ENCODE data around the gene GDPD4. TPM values are rescaled to one million over a fixed set of nuclear protein-coding genes. Genes with fewer than 3 reads are reported as not detected.

The GDPD4 gene
- total RNA-seq, 1 donor: 0.43 TPM

- H3K4me3 ChIP-seq (ENCODE audit: low read depth, low read length): no peak overlapping the region
- TF ChIP-seq CTCF (IDR thresholded peaks at IDR 0.05; ENCODE audit: insufficient read depth, low read depth, low read length): no peak
- no peak for DNase-seq (ENCODE audit: low read depth)
Observed at GRCh38 chr11:77232242-77232641, 69.2 kb downstream of the GDPD4 start.

- DNase-seq (ENCODE audit: low read depth): no peak
- H3K4me3 ChIP-seq (ENCODE audit: low read depth, low read length): no peak overlapping the region
- TF ChIP-seq CTCF (IDR thresholded peaks at IDR 0.05; ENCODE audit: insufficient read depth, low read depth, low read length): no peak
Observed at GRCh38 chr11:77231800-77232199, 69.7 kb downstream of the GDPD4 start.

- no peak for TF ChIP-seq CTCF (IDR thresholded peaks at IDR 0.05; ENCODE audit: insufficient read depth, low read depth, low read length)
- H3K4me3 ChIP-seq (ENCODE audit: low read depth, low read length): no peak overlapping the region
- no peak for DNase-seq (ENCODE audit: low read depth)
Observed at GRCh38 chr11:77230878-77231605, 70.4 kb downstream of the GDPD4 start.

- no peak overlapping the region for H3K4me3 ChIP-seq (ENCODE audit: low read depth, low read length)
- no peak for DNase-seq (ENCODE audit: low read depth)
- TF ChIP-seq CTCF (IDR thresholded peaks at IDR 0.05; ENCODE audit: insufficient read depth, low read depth, low read length): no peak
Observed at GRCh38 chr11:77223797-77224196, 77.7 kb downstream of the GDPD4 start.

- TF ChIP-seq CTCF (IDR thresholded peaks at IDR 0.05; ENCODE audit: insufficient read depth, low read depth, low read length): no peak
- no peak for DNase-seq (ENCODE audit: low read depth)
Observed at GRCh38 chr11:77217156-77217555, 84.3 kb downstream of the GDPD4 start.

GRCh38 chr11:77215106-77215505 is 86.4 kb downstream of the GDPD4 start:
- no peak for TF ChIP-seq CTCF (IDR thresholded peaks at IDR 0.05; ENCODE audit: insufficient read depth, low read depth, low read length)
- DNase-seq (ENCODE audit: low read depth): no peak
- H3K4me3 ChIP-seq (ENCODE audit: low read depth, low read length): no peak overlapping the region

More at GRCh38 chr11:77217156-77217555, 84.3 kb downstream of the GDPD4 start:
- H3K4me3 ChIP-seq (ENCODE audit: low read depth, low read length): no peak overlapping the region

- DNase-seq (ENCODE audit: low read depth): no peak
- H3K4me3 ChIP-seq (ENCODE audit: low read depth, low read length): no peak overlapping the region
- TF ChIP-seq CTCF (IDR thresholded peaks at IDR 0.05; ENCODE audit: insufficient read depth, low read depth, low read length): no peak
Observed at GRCh38 chr11:77214557-77214956, 86.9 kb downstream of the GDPD4 start.

All from fibroblast of villous mesenchyme (primary cell).